GM19043 (cell line): ENCODE results near the gene USB1.

ENCODE experiments used
- ATAC-seq: cut with Tn5 transposase; IDR thresholded peaks from one replicate; pipeline ENCODE4 v1.9.1; 2021; ENCODE audit warnings: low read depth; ENCODE audit not compliant: unreplicated experiment

USB1 gene

GRCh38 chr16:58013201-58013956 lies 12.2 kb downstream of the USB1 start:
- ATAC-seq = no peak

GRCh38 chr16:58016840-58017446 lies 15.7 kb downstream of the USB1 start:
- no peak for ATAC-seq

DNA sequence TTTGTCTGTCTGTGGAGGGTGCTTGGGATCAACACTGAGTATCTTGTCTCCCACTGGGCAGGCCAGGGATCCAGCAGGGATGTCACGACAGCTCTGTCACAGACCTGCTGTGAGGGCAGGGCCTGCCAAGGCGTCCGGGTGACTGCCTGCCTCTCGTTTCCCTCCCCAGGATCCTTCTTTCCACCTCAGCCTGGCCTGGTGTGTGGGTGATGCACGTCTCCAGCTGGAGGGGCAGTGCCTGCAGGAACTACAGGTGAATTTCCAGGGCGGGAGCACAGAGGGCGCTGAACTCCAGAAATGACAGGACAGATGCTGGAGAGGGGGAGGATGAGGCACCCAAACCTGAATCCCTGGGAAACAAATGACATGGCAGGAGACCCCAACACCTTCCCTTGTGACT lies 17.6 kb downstream of the USB1 start:
- no peak for ATAC-seq

- ATAC-seq = no peak
Measured at GRCh38 chr16:58019866-58020538, 18.8 kb downstream of the USB1 start.

GRCh38 chr16:58020628-58021521 lies 19.7 kb downstream of the USB1 start:
- no peak for ATAC-seq

DNA sequence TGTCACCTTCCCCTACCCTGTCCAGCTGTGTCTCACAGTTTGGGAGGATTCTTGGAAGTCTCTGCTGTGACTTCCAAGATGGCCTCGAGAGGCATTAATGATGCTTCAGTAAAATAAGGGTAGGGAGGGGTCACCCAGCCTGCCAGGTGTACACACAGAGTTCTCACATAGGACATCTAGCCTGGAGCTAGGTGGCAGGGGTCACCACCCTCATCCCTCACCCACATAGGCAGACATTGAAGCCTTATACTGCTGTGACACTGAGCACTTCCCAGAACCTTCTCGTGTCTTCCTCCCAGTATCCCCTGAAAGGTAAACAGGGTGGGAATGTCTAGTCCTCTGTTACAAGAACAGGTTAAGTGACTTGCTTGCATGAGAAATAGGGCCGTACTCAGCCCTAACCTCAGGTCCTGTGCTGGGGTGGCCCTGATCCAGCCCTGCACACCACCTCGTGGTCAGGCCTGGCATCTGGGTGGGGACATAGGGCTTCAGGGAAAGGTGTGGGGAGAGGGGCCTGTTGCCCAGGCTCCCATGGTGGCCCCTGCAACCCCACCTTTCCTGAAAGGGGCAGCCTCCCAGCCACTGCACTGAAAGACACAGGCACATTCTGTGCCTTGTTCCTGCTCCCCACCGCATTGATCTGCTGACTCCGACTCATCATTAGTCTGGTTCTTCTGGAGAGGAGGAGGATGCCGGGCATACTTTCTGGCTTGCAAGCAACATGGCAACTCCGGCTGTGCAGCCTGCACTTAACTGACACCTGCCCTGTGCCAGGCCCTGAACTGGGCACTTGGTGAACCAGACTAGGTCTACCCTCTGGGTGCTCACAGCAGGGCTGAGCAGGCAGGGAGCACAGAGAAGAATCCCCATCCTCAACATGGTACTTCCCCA lies 20.7 kb downstream of the USB1 start:
- ATAC-seq = no peak

DNA sequence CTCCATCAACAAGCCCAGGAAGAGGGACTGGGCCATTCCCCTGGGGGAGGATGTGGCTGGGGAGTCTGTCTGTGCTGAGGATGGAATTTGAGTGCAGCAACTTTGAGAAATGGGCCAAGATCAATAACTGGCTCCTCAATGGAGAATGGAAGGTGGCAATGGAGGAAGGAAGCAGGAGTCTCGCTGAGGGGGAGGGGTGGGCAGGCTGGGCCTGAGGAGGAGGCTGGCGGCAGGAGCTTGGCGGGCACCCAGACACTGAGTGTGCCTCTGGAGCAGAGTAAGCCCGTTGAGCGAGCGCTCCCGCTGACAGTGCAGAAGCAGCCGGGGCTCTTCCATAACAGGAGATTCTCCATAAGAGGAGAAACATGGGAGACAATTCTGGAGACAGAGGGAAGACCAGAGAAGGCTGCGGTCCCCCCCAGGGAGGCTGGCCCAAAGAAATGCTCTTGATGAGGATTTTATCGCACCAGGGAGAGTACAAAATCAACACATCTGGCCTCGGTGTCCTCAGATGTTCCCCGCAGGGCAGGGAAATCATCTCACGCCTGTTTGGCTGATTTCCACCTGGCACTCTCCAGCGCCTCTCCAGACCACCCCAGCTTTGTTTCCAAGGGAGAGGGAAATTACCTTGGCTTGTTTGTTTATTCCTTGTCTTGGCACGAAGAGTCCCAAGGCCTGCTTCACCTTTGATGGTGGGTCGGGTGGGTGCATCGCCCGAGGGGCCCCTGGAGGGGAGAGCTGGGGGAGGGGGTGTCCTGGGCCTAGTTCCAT lies 21.6 kb downstream of the USB1 start:
- ATAC-seq = no peak

DNA sequence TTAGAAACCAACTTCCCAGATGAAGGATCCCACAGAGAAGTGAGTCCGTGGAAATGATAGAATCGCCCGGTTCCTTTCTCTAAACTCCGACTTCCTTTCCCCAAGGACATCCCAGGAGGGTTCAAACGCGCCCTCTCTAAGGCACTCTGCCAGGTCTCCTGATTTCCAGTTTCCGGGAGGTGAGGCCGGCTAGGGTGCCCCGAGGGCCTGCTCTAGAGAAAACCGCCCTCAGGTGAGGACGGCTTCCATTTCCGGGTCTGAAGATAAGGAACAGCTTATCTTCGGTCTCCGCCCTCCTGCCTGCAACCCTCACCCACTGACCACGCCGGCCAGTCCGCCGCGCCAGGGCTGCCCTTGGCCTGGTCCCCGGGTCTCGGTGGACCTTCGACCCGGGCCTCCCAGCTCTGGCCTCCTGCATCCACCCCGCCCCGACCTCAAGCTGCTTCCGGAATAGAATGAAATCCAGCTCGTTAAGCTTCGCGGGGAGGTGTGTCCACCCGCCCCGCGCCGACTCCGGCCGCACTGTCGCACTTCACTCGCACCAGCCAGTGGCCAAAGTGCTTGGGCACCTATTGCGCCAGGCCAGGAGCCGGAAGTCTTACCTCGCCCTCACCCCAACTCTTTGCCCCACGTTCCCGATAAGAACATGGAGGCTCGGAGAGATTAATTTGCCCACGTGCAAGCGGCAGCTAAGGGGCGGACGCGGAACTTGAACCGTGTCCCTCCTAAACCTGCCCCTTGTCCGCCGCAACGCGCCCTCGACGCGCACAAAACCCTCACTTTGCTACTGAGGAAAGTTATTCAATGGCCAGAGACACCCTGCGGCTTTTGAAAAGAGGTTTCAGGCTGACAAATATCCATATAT lies 23.5 kb downstream of the USB1 start:
- no peak for ATAC-seq

DNA sequence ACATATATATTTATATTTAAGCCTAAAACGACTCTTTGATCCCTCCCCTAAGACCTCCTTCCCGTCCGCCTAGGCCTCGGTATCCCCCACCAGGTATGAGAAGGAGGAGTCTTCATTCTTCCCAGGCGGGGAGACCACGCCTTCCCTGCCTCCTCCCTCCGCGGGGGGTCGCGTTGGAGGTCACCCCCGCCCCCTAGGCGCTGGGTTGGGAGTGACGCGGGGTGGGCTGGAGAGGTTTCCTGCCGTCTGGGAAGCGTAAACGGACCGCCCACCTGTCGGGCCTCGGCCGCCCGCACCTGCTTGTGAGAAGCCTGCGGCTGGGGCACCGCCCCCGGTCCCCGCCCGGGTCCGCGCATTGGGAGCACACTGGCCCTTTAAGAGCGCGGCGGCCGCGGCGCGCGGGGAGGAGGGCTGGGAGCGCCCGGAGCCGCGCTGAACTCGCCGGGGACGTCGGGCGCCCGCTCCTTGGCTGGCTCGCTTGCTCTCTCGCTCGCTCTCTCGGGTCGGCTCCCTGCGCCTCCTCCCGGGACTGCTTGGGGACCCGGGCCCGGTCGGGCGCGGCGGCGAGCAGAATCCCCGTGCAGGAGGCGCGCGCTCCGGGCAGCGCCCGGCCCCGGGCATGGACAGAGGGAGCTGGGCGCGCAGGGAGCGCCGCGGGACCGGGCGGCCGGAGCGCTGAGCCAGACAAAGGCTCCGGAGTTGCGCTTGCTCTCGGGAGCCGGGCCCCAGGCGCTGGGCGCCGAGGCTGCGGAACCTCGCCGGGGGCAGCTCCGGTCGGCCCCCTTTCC lies 24.3 kb downstream of the USB1 start, which contains the start of gene MMP15:
Gene MMP15 (plus strand): TSS at position 404 of the 788 bp plus-strand sequence. CDS start 597 bp downstream, outside the sequence.
- no peak for ATAC-seq

DNA sequence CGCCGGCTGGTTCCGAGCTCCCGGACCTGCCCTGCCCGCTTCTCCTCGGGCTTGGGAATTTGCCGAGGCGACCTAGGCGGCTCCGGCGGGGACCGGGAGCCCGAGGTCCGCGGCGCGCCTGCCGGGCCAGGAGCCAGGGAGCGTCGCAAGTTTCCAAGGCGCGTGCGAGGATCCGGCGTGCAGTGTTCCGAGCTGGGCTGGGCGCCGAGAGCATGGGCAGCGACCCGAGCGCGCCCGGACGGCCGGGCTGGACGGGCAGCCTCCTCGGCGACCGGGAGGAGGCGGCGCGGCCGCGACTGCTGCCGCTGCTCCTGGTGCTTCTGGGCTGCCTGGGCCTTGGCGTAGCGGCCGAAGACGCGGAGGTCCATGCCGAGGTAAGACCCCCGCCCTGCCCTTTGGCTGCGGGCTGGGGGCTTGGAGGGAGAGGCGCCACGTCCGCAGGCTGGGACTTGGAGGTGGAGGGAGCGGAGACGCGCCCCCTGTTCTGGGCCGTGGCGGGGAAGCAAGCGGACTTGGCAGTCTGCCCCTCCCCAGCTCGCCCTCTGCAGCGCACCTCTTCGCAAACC lies 25.0 kb downstream of the USB1 start:
- no peak for ATAC-seq

GRCh38 chr16:58026705-58027160 lies 25.5 kb downstream of the USB1 start:
- ATAC-seq = no peak

GRCh38 chr16:58027161-58027915 lies 26.1 kb downstream of the USB1 start:
- ATAC-seq = no peak

- no peak for ATAC-seq
Measured at GRCh38 chr16:58027916-58028455, 26.8 kb downstream of the USB1 start.

GRCh38 chr16:58028541-58029070 lies 27.4 kb downstream of the USB1 start:
- ATAC-seq = no peak

DNA sequence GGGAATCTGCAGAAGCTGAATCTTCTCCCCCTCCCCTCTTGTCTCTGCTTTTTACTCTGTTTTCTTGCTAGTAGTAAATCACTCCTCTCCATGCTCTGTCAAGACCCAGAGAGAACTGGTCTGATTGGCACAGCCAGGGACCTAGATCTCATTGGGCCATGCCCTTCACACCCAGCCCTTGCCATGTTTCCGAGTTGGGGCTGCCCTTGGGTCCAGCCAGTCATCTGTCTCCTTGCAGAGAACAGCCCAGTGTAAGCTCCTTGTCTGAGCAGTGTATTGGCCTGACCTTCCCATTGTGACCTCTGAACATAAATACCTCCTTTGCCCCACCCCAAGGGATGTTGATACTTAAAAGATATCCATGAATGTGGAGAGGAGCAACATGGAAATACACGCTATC lies 28.2 kb downstream of the USB1 start:
- no peak for ATAC-seq
